Measurements from ENCODE around the gene C10orf90.

The C10orf90 gene

GRCh38 chr10:126459032-126459831 lies 211.3 kb downstream of the C10orf90 start:
- ATAC-seq = peak; percentile 42
- TF ChIP-seq PPARA (CRISPR knock-in tag; IDR thresholded peaks at IDR 0.05; ENCODE audit: borderline replicate concordance) (no peak), ARNTL (CRISPR knock-in tag; IDR thresholded peaks at IDR 0.05; ENCODE audit: borderline replicate concordance, low read depth) (no peak), ZNF8 (CRISPR knock-in tag; IDR thresholded peaks at IDR 0.05) (no peak), SNAI2 (CRISPR knock-in tag; IDR thresholded peaks at IDR 0.05) (no peak), PATZ1 (CRISPR knock-in tag; IDR thresholded peaks at IDR 0.05; ENCODE audit: borderline replicate concordance) (no peak)
- TF ChIP-seq, protein P1, sequence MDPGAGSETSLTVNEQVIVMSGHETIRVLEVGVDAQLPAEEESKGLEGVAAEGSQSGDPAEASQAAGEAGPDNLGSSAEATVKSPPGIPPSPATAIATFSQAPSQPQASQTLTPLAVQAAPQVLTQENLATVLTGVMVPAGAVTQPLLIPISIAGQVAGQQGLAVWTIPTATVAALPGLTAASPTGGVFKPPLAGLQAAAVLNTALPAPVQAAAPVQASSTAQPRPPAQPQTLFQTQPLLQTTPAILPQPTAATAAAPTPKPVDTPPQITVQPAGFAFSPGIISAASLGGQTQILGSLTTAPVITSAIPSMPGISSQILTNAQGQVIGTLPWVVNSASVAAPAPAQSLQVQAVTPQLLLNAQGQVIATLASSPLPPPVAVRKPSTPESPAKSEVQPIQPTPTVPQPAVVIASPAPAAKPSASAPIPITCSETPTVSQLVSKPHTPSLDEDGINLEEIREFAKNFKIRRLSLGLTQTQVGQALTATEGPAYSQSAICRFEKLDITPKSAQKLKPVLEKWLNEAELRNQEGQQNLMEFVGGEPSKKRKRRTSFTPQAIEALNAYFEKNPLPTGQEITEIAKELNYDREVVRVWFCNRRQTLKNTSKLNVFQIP (CRISPR knock-in tag; IDR thresholded peaks at IDR 0.05; ENCODE audit: borderline replicate concordance, low read depth) = no peak

- peak; percentile 42 for ATAC-seq
Observed at GRCh38 chr10:126458466-126458865, 212.0 kb downstream of the C10orf90 start.

More at GRCh38 chr10:126458466-126458865, 212.0 kb downstream of the C10orf90 start:
- TF ChIP-seq SNAI2 (CRISPR knock-in tag; IDR thresholded peaks at IDR 0.05) = no peak
- TF ChIP-seq ESRRG (CRISPR knock-in tag; IDR thresholded peaks at IDR 0.05) = no peak
- TF ChIP-seq ARNTL (CRISPR knock-in tag; IDR thresholded peaks at IDR 0.05; ENCODE audit: borderline replicate concordance, low read depth) = no peak
- TF ChIP-seq OSR1 (CRISPR knock-in tag; IDR thresholded peaks at IDR 0.05) = no peak
- no peak for TF ChIP-seq TCF4 (CRISPR knock-in tag; IDR thresholded peaks at IDR 0.05; ENCODE audit: borderline replicate concordance)
- no peak for TF ChIP-seq CSDC2 (CRISPR knock-in tag; IDR thresholded peaks at IDR 0.05)
- TF ChIP-seq PPARA (CRISPR knock-in tag; IDR thresholded peaks at IDR 0.05; ENCODE audit: borderline replicate concordance) = no peak
- no peak for TF ChIP-seq GLIS3 (CRISPR knock-in tag; IDR thresholded peaks at IDR 0.05)
- no peak for TF ChIP-seq ZFP30 (CRISPR knock-in tag; IDR thresholded peaks at IDR 0.05)
- no peak for TF ChIP-seq ZC3H10 (CRISPR knock-in tag; IDR thresholded peaks at IDR 0.05)
- no peak for TF ChIP-seq TSHZ2 (CRISPR knock-in tag; IDR thresholded peaks at IDR 0.05)
- no peak for TF ChIP-seq ZFP3 (CRISPR knock-in tag; IDR thresholded peaks at IDR 0.05)
- TF ChIP-seq PATZ1 (CRISPR knock-in tag; IDR thresholded peaks at IDR 0.05; ENCODE audit: borderline replicate concordance) = no peak
- TF ChIP-seq, protein P2, sequence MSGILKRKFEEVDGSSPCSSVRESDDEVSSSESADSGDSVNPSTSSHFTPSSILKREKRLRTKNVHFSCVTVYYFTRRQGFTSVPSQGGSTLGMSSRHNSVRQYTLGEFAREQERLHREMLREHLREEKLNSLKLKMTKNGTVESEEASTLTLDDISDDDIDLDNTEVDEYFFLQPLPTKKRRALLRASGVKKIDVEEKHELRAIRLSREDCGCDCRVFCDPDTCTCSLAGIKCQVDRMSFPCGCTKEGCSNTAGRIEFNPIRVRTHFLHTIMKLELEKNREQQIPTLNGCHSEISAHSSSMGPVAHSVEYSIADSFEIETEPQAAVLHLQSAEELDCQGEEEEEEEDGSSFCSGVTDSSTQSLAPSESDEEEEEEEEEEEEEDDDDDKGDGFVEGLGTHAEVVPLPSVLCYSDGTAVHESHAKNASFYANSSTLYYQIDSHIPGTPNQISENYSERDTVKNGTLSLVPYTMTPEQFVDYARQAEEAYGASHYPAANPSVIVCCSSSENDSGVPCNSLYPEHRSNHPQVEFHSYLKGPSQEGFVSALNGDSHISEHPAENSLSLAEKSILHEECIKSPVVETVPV (CRISPR knock-in tag; IDR thresholded peaks at IDR 0.05) = no peak
- TF ChIP-seq, protein P1 (CRISPR knock-in tag; IDR thresholded peaks at IDR 0.05; ENCODE audit: borderline replicate concordance, low read depth) = no peak
